ENCODE measurements around the gene STK39.

GRCh38 chr2:168087401-168087800 lies 160.0 kb downstream of the STK39 start:
- TF ChIP-seq EZH2 (IDR thresholded peaks at IDR 0.05; ENCODE audit: low read length, missing control alignments) (no peak), CTCF (conservative IDR thresholded peaks at IDR 0.05 in 1 of 2, IDR thresholded peaks at IDR 0.05 in 1 of 2; ENCODE audit: low read depth in 1 of 2, low read length in 2 of 2) (no peak)

Measured in fibroblast of lung (primary cell).